Caco-2 (cell line): Measurements from ENCODE around the gene SHMT1. TPM values are rescaled to one million over a fixed set of nuclear protein-coding genes. Genes with fewer than 3 reads are reported as not detected.
"Not testable (repeated sequence)": the region's sequence is repeated elsewhere in the genome, so short reads cannot be mapped to it uniquely, and the experiment has no call there.

Experiments
- BruUV-seq: library from RNA; stranded (reverse); fragments of 400-500 nt; replicated peaks from 2 replicates; lab custom pipeline; 2021; lab: Mats Ljungman, UMichigan
- CTCF ChIA-PET: fragments of 300-600 bp; sonication (Branson Sonifier 250); formaldehyde crosslinking; loops from one replicate; lab custom pipeline; 2022; ENCODE audit warnings: antibody characterized with exemption; lab: Charles Lee
- POLR2A ChIA-PET: fragments of 300-600 bp; sonication (Branson Sonifier 250); formaldehyde crosslinking; loops from one replicate; lab custom pipeline; 2022; ENCODE audit warnings: antibody characterized with exemption; lab: Charles Lee
- DNase-seq, 2 experiments: peaks; one replicate each; pipeline versions ENCODE4 v3.0.0 to v3.0.0-alpha.2; 2020 to 2022
- H3K27me3 ChIP-seq: replicated peaks from 2 replicates; pipeline ENCODE4 v1.6.0; 2011; ENCODE audit warnings: low read length; ENCODE audit not compliant: control insufficient read depth, insufficient read depth
- H3K36me3 ChIP-seq: 2 replicates; pipeline ENCODE4 v1.5.1; 2011; ENCODE audit warnings: low read length; ENCODE audit not compliant: control insufficient read depth, insufficient read depth
- H3K4me1 ChIP-seq: fragments of 250-450 bp; sonication (Bioruptor Pico); 2 replicates; pipeline ENCODE4 v1.5.1; 2020; ENCODE audit warnings: mild to moderate bottlenecking
- H3K4me3 ChIP-seq: 2 replicates; pipeline ENCODE4 v1.5.1; 2011; ENCODE audit warnings: low read depth, mild to moderate bottlenecking, control low read depth, low read length
- H3K9me3 ChIP-seq: fragments of 250-450 bp; sonication (Bioruptor Pico); 2 replicates; pipeline ENCODE4 v1.5.1; 2020; ENCODE audit warnings: mild to moderate bottlenecking, moderate library complexity
- H3K27ac Mint-ChIP-seq: one replicate; pipeline ENCODE4 v1.8.0; 2022; ENCODE audit warnings: mixed read lengths; ENCODE audit not compliant: unreplicated experiment
- H3K27me3 Mint-ChIP-seq: one replicate; pipeline ENCODE4 v1.8.0; 2022; ENCODE audit warnings: mixed read lengths; ENCODE audit not compliant: insufficient read depth, unreplicated experiment
- H3K36me3 Mint-ChIP-seq: one replicate; pipeline ENCODE4 v1.8.0; 2022; ENCODE audit warnings: mild to moderate bottlenecking, mixed read lengths; ENCODE audit not compliant: insufficient read depth, unreplicated experiment
- H3K4me1 Mint-ChIP-seq: one replicate; pipeline ENCODE4 v1.8.0; 2022; ENCODE audit warnings: low read depth, mixed read lengths; ENCODE audit not compliant: unreplicated experiment
- H3K4me3 Mint-ChIP-seq: one replicate; pipeline ENCODE4 v1.8.0; 2022; ENCODE audit warnings: mild to moderate bottlenecking, moderate library complexity, mixed read lengths; ENCODE audit not compliant: unreplicated experiment
- H3K9me3 Mint-ChIP-seq: one replicate; pipeline ENCODE4 v1.8.0; 2022; ENCODE audit warnings: mixed read lengths; ENCODE audit not compliant: unreplicated experiment
- CTCF ChIP-seq, 2 experiments: fragments of 200-600 bp in 1 of 2; IDR thresholded peaks; 1 replicate in 1 of 2; 2 replicates in 1 of 2; pipeline versions ENCODE4 v1.5.1 to v1.8.0; 2011 to 2022; ENCODE audit warnings: antibody characterized with exemption in 1 of 2, control low read depth in 1 of 2, inconsistent platforms in 1 of 2, low read depth in 1 of 2, low read length in 1 of 2, mild to moderate bottlenecking in 1 of 2, moderate library complexity in 1 of 2; ENCODE audit not compliant: insufficient read depth in 1 of 2, severe bottlenecking in 1 of 2, unreplicated experiment in 1 of 2
- intact Hi-C: fragments of 100-400 bp; cut with micrococcal nuclease; formaldehyde crosslinking; loops from one replicate; pipeline ENCODE4 v1.10.0; 2022; ENCODE audit not compliant: unreplicated experiment
- total RNA-seq: library from RNA; stranded (reverse); gene quantifications from 2 replicates; pipeline ENCODE4 v1.2.3, GENCODE V29; 2022

Gene SHMT1
- total RNA-seq, 1 experiment from 2014 or later, result 72.4 TPM

DNA sequence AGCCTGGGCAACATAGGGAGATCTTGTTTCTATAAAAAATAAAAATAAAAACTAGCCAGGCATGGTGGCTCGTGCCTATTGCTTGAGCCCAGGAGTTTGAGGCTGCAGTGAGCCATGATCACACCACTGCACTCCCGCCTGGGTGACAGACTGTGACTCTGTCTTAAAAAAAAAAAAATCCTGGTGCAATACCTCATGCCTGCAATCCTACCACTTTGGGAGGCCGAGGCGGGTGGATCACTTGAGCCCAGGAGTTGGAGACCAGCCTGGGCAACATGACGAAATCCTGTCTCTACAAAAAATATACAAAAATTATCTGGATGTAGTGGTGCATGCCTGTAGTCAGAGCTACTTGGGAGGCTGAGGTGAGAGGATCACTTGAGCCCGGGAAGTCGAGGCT is 20.9 kb upstream of the SHMT1 start:
- intact Hi-C loops, BruUV-seq: not testable (repeated sequence)

DNA sequence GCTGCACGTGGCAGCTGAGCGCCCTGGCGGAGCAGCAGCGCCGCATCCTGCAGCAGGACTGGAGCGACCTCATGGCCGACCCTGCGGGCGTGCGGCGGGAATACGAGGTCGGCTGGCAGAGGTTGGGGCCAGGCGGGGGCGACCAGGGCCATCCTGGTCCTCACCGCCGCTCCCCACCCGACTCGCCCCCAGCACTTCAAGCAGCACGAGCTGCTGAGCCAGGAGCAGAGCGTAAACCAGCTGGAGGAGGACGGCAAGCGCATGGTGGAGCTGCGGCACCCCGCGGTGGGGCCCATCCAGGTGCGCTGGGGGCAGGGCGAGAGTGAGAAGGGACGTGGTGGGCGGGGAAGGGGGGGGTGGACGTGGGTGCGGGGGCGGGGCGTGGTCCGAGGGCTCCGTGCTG is 19.7 kb upstream of the SHMT1 start:
- H3K9me3 ChIP-seq, DNase-seq, H3K36me3 Mint-ChIP-seq, H3K9me3 Mint-ChIP-seq, H3K4me1 ChIP-seq, H3K27me3 Mint-ChIP-seq, H3K36me3 ChIP-seq, H3K4me3 Mint-ChIP-seq, intact Hi-C loops, H3K4me1 Mint-ChIP-seq, CTCF ChIA-PET, H3K27ac Mint-ChIP-seq, BruUV-seq, POLR2A ChIA-PET, H3K4me3 ChIP-seq, H3K27me3 ChIP-seq: not testable (repeated sequence)

More for the DNA sequence above, 20.9 kb upstream of the SHMT1 start:
- H3K27me3 Mint-ChIP-seq, H3K36me3 Mint-ChIP-seq, H3K4me3 ChIP-seq, H3K27me3 ChIP-seq, POLR2A ChIA-PET, H3K4me1 ChIP-seq, H3K36me3 ChIP-seq, H3K4me1 Mint-ChIP-seq, H3K9me3 Mint-ChIP-seq, H3K9me3 ChIP-seq, H3K27ac Mint-ChIP-seq, H3K4me3 Mint-ChIP-seq: not testable (repeated sequence)
- CTCF ChIA-PET, result interaction anchor here (0.6 kb wide), 1 partner anchor 1584 kb away, joined by 3 read pairs; no protein-coding TSS in a partner anchor
- DNase-seq, result peak in 1 of 2 experiments; percentile 19

- H3K27me3 Mint-ChIP-seq, result no peaks in the 10 kb centered on the region
Observed at GRCh38 chr17:18382441-18383078, 19.2 kb upstream of the SHMT1 start.

DNA sequence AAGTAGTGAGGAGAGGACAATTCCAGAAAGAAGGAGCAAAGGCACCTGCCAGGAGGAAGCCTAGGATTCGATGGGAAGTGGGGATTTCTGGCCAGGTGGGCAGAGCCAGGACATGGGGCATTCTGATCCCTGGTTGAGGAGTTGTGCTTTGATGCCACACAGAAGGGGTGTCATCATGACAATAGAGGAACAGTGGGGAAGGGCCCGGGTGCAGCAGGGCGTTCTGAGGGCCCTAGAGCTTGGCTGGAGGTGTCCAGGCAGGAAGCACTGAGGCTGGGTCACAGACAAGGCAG is 18.5 kb upstream of the SHMT1 start:
- no peaks in the 10 kb centered on the region for H3K9me3 ChIP-seq
- Mint-ChIP-seq H3K27me3 (no peaks in the 10 kb centered on the region), H3K4me1 (no peaks in the 10 kb centered on the region), H3K27ac (no peak overlapping the region), H3K9me3 (no peaks in the 10 kb centered on the region), H3K36me3 (no peaks in the 10 kb centered on the region), H3K4me3 (no peak overlapping the region)
- H3K36me3 ChIP-seq, result no peaks in the 10 kb centered on the region
- no TSS peak for BruUV-seq
- intact Hi-C loops, result no loop called here
- H3K4me1 ChIP-seq, result no peaks in the 10 kb centered on the region
- DNase-seq, result peak in 1 of 2 experiments; percentile 0
- no peak for TF ChIP-seq CTCF (IDR thresholded peaks at IDR 0.05; ENCODE audit: insufficient read depth in 1 of 2, low read depth in 1 of 2, low read length in 1 of 2, severe bottlenecking in 1 of 2, unreplicated experiment in 1 of 2)
- POLR2A ChIA-PET, result no interaction called here
- no peaks in the 10 kb centered on the region for H3K27me3 ChIP-seq
- CTCF ChIA-PET, result no interaction called here
- H3K4me3 ChIP-seq, result no peak overlapping the region

More at GRCh38 chr17:18382441-18383078, 19.2 kb upstream of the SHMT1 start:
- H3K4me1 Mint-ChIP-seq, result no peaks in the 10 kb centered on the region
- no peaks in the 10 kb centered on the region for H3K36me3 ChIP-seq
- H3K27ac Mint-ChIP-seq, result no peak overlapping the region
- H3K4me1 ChIP-seq, result no peaks in the 10 kb centered on the region
- TF ChIP-seq CTCF (IDR thresholded peaks at IDR 0.05; ENCODE audit: insufficient read depth in 1 of 2, low read depth in 1 of 2, low read length in 1 of 2, severe bottlenecking in 1 of 2, unreplicated experiment in 1 of 2), result no peak
- CTCF ChIA-PET, result no interaction called here
- H3K9me3 Mint-ChIP-seq, result no peaks in the 10 kb centered on the region
- DNase-seq, result peak in 1 of 2 experiments; percentile 30
- H3K36me3 Mint-ChIP-seq, result no peaks in the 10 kb centered on the region
- no peaks in the 10 kb centered on the region for H3K9me3 ChIP-seq
- POLR2A ChIA-PET, result no interaction called here
- no TSS peak for BruUV-seq
- H3K27me3 ChIP-seq, result no peaks in the 10 kb centered on the region
- intact Hi-C loops, result no loop called here
- no peak overlapping the region for H3K4me3 ChIP-seq
- H3K4me3 Mint-ChIP-seq, result no peak overlapping the region
